ENCODE results near the gene ACTA2. TPM values are rescaled to one million over a fixed set of nuclear protein-coding genes. Genes with fewer than 3 reads are reported as not detected.

ACTA2 gene
- 10 to 100 TPM; 39.6 to 63.1 (median 53.1) TPM for total RNA-seq
- polyA plus RNA-seq, result 10 to 100 TPM; 56.6 to 73.1 (median 65.6) TPM
- long read RNA-seq, donor 1, transcript ACTA2-201 (9 exons, 1,349 nt), result major isoform, 26 of 32 reads
- long read RNA-seq, donor 1, partial matches to known transcripts, result 3 of 32 reads
- long read RNA-seq, donor 1, other reads (novel, unspliced or antisense), result 3 of 32 reads
- long read RNA-seq, donor 2, transcript ACTA2-201 (9 exons, 1,349 nt), result major isoform, 34 of 42 reads
- long read RNA-seq, donor 2, partial matches to known transcripts, result 3 of 42 reads
- long read RNA-seq, donor 2, other reads (novel, unspliced or antisense), result 5 of 42 reads

- Histone ChIP-seq H3K27me3 (ENCODE audit: insufficient read depth in 3 of 3, low read length in 2 of 3) (no peaks in the 10 kb centered on the region), H3K4me3 (peak within 1 kb of the TSS; percentile 55), H3K4me1 (no peaks in the 10 kb centered on the region), H3K27ac (peak within 1 kb of the TSS; percentile 66), H3K36me3 (ENCODE audit: insufficient read depth in 1 of 2, low read depth in 1 of 2) (no peaks in the 10 kb centered on the region), H3K9me3 (no peaks in the 10 kb centered on the region)
- intact Hi-C loops (cut with DNase I), result no loop called here
- no peak for TF ChIP-seq CTCF (IDR thresholded peaks at IDR 0.05)
- DNase-seq (no peak), ATAC-seq (peak in 3 of 4 donors; percentile 24 to 37 (median 28))
- 35 to 61% (median 37%) methylated on average over 8 of the region's 8 CpGs for WGBS, 3 donors
Observed at GRCh38 chr10:88952647-88953111, at the start of gene ACTA2. TSS of gene ACTA2 (minus strand) at chr10:88952773. CDS start at chr10:88948930, 3,843 bp downstream.

GRCh38 chr10:89001729-89002072 is 49.1 kb upstream of the ACTA2 start:
- no peak for TF ChIP-seq CTCF (IDR thresholded peaks at IDR 0.05)
- DNase-seq (no peak), ATAC-seq (no peak)
- WGBS, 3 donors, result 54 to 58% (median 57%) methylated on average over 4 of the region's 4 CpGs
- Histone ChIP-seq H3K27me3 (ENCODE audit: insufficient read depth in 3 of 3, low read length in 2 of 3) (no peaks in the 10 kb centered on the region), H3K27ac (no peak overlapping the region), H3K9me3 (no peaks in the 10 kb centered on the region), H3K36me3 (ENCODE audit: insufficient read depth in 1 of 2, low read depth in 1 of 2) (peaks cover 0 to 11% of the 10 kb centered on the region in 2 donors), H3K4me3 (no peak overlapping the region), H3K4me1 (peaks cover 4% of the 10 kb centered on the region)
- intact Hi-C loops (cut with DNase I), result no loop called here

- no peak for TF ChIP-seq CTCF (IDR thresholded peaks at IDR 0.05)
- DNase-seq (no peak), ATAC-seq (no peak)
- no peaks in the 10 kb centered on the region for H3K27me3 ChIP-seq (ENCODE audit: insufficient read depth in 3 of 3, low read length in 2 of 3)
- intact Hi-C loops (cut with DNase I), result no loop called here
- no peaks in the 10 kb centered on the region for H3K9me3 ChIP-seq
- 29 to 51% (median 30%) methylated on average over 5 of the region's 5 CpGs for WGBS, 3 donors
- H3K4me1 ChIP-seq, result peaks cover 4% of the 10 kb centered on the region
- no peak overlapping the region for H3K27ac ChIP-seq
- H3K4me3 ChIP-seq, result peak overlapping the region; percentile 22
- H3K36me3 ChIP-seq (ENCODE audit: insufficient read depth in 1 of 2, low read depth in 1 of 2), result peaks cover 0 to 11% of the 10 kb centered on the region in 2 donors
Observed at GRCh38 chr10:89001024-89001728, 48.6 kb upstream of the ACTA2 start.

- TF ChIP-seq CTCF (IDR thresholded peaks at IDR 0.05), result no peak
- Histone ChIP-seq H3K27ac (peak overlapping the region; percentile 26), H3K36me3 (ENCODE audit: insufficient read depth in 1 of 2, low read depth in 1 of 2) (peaks cover 0 to 11% of the 10 kb centered on the region in 2 donors), H3K4me1 (peaks cover 4% of the 10 kb centered on the region), H3K4me3 (peak overlapping the region; percentile 22), H3K9me3 (no peaks in the 10 kb centered on the region), H3K27me3 (ENCODE audit: insufficient read depth in 3 of 3, low read length in 2 of 3) (no peaks in the 10 kb centered on the region)
- no peak for DNase-seq
- WGBS, 3 donors, result 33 to 74% (median 40%) methylated on average over 1 of the region's 1 CpG
- ATAC-seq, result no peak
- intact Hi-C loops (cut with DNase I), result no loop called here
Observed at GRCh38 chr10:88999625-89000024, 47.1 kb upstream of the ACTA2 start.
